Measurements from ENCODE around the gene MCF2L. TPM values are rescaled to one million over a fixed set of nuclear protein-coding genes. Genes with fewer than 3 reads are reported as not detected.

MCF2L gene
- total RNA-seq, 1 donor from 2014 or later = 90.0 TPM

- no peak for DNase-seq (ENCODE audit: low spot score, unreplicated experiment)
- no peak overlapping the region for H3K27ac Mint-ChIP-seq
- peaks cover 9% of the 10 kb centered on the region for H3K36me3 Mint-ChIP-seq (ENCODE audit: insufficient read depth)
- no peaks in the 10 kb centered on the region for H3K9me3 Mint-ChIP-seq (ENCODE audit: low read depth)
- no peaks in the 10 kb centered on the region for H3K4me1 Mint-ChIP-seq (ENCODE audit: low read depth)
- TF ChIP-seq, protein P1, sequence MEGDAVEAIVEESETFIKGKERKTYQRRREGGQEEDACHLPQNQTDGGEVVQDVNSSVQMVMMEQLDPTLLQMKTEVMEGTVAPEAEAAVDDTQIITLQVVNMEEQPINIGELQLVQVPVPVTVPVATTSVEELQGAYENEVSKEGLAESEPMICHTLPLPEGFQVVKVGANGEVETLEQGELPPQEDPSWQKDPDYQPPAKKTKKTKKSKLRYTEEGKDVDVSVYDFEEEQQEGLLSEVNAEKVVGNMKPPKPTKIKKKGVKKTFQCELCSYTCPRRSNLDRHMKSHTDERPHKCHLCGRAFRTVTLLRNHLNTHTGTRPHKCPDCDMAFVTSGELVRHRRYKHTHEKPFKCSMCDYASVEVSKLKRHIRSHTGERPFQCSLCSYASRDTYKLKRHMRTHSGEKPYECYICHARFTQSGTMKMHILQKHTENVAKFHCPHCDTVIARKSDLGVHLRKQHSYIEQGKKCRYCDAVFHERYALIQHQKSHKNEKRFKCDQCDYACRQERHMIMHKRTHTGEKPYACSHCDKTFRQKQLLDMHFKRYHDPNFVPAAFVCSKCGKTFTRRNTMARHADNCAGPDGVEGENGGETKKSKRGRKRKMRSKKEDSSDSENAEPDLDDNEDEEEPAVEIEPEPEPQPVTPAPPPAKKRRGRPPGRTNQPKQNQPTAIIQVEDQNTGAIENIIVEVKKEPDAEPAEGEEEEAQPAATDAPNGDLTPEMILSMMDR (IDR thresholded peaks at IDR 0.05; ENCODE audit: unreplicated experiment) = no peak
- no peaks in the 10 kb centered on the region for H3K27me3 Mint-ChIP-seq
- no peak overlapping the region for H3K4me3 Mint-ChIP-seq (ENCODE audit: low read depth)
These were observed 95.1 kb downstream of the MCF2L start for GRCh38 chr13:113064000-113064533.

- Mint-ChIP-seq H3K4me1 (ENCODE audit: low read depth) (no peaks in the 10 kb centered on the region), H3K36me3 (ENCODE audit: insufficient read depth) (peaks cover 9% of the 10 kb centered on the region), H3K4me3 (ENCODE audit: low read depth) (no peak overlapping the region), H3K27me3 (no peaks in the 10 kb centered on the region), H3K27ac (peak overlapping the region; percentile 41), H3K9me3 (ENCODE audit: low read depth) (no peaks in the 10 kb centered on the region)
- TF ChIP-seq, protein P1 (IDR thresholded peaks at IDR 0.05; ENCODE audit: unreplicated experiment) = no peak
- DNase-seq (ENCODE audit: low spot score, unreplicated experiment) = no peak
These were observed 95.8 kb downstream of the MCF2L start for GRCh38 chr13:113064534-113065405.

DNA sequence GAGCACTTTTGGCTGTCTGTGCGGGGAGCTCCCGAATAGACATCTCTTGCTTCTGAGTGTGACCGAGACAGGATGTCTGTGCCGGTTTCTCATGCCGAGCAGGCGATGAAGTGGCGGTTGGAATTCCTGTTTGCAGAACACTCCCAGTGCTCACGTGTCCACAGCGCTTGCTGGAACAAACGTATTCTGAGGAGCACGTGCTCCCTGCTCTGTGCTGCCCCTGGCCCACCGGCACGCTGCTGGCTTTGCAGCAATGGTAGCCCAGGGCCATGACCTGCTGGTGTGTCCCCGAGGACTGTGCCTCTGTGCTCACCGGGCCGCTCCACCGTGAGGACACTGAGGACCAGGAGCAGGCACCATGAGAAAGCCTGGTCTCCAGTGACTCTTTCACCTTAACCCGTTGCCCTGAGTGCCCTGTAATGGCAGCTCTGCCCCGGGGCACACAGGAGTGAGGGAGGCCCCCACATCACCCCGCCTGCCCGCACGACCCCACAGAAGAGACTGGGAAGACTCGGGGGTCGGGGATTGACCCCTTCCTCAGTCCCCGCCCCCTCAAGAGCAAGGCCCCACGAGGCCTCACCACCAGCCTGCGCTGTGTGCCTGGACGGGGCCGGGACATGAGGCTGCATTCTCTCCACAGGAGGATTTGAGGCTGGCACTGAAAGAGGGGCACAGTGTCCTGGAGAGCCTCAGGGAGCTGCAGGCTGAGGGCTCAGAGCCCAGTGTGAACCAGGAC lies 96.6 kb downstream of the MCF2L start:
- DNase-seq (ENCODE audit: low spot score, unreplicated experiment) = no peak
- Mint-ChIP-seq H3K9me3 (ENCODE audit: low read depth) (no peaks in the 10 kb centered on the region), H3K36me3 (ENCODE audit: insufficient read depth) (peaks cover 12% of the 10 kb centered on the region), H3K27ac (no peak overlapping the region), H3K27me3 (no peaks in the 10 kb centered on the region), H3K4me1 (ENCODE audit: low read depth) (peaks cover 4% of the 10 kb centered on the region), H3K4me3 (ENCODE audit: low read depth) (no peak overlapping the region)
- TF ChIP-seq, protein P1 (IDR thresholded peaks at IDR 0.05; ENCODE audit: unreplicated experiment) = no peak

DNA sequence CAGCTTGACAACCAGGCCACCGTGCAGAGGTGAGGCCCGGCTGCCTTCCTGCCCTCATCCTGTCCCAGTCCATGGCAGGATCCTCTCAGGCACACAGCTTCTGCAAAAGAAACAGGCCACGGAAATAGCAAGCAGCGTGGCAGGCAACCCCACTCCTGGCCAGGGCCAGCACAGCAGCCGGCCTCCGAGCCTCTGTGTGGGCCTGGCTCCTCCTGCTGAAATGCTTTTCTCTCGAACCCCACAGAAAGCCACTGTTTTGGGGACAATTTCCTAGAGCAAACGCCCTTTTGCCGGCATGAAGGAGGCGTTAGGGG lies 97.1 kb downstream of the MCF2L start:
- no peak for DNase-seq (ENCODE audit: low spot score, unreplicated experiment)
- Mint-ChIP-seq H3K4me1 (ENCODE audit: low read depth) (peaks cover 9% of the 10 kb centered on the region), H3K36me3 (ENCODE audit: insufficient read depth) (peaks cover 17% of the 10 kb centered on the region), H3K9me3 (ENCODE audit: low read depth) (no peaks in the 10 kb centered on the region), H3K27ac (no peak overlapping the region), H3K27me3 (no peaks in the 10 kb centered on the region), H3K4me3 (ENCODE audit: low read depth) (no peak overlapping the region)
- TF ChIP-seq, protein P1 (IDR thresholded peaks at IDR 0.05; ENCODE audit: unreplicated experiment) = no peak

- H3K4me1 Mint-ChIP-seq (ENCODE audit: low read depth) = peaks cover 9% of the 10 kb centered on the region
- TF ChIP-seq, protein P1 (IDR thresholded peaks at IDR 0.05; ENCODE audit: unreplicated experiment) = no peak
- no peaks in the 10 kb centered on the region for H3K27me3 Mint-ChIP-seq
- H3K36me3 Mint-ChIP-seq (ENCODE audit: insufficient read depth) = peaks cover 22% of the 10 kb centered on the region
- H3K4me3 Mint-ChIP-seq (ENCODE audit: low read depth) = no peak overlapping the region
- no peaks in the 10 kb centered on the region for H3K9me3 Mint-ChIP-seq (ENCODE audit: low read depth)
- DNase-seq (ENCODE audit: low spot score, unreplicated experiment) = no peak
- H3K27ac Mint-ChIP-seq = no peak overlapping the region
These were observed 97.7 kb downstream of the MCF2L start for GRCh38 chr13:113066746-113067145.

Data from progenitor cell of endocrine pancreas (in vitro differentiated cells).